CD14-positive monocyte (primary cell): ENCODE data around the gene APOBEC3A. TPM values are rescaled to one million over a fixed set of nuclear protein-coding genes. Genes with fewer than 3 reads are reported as not detected.

Source experiments
- DNase-seq, 3 donors: peaks; one replicate each; pipeline ENCODE4 v3.0.0-alpha.2; 2011 to 2022
- H2AFZ ChIP-seq: 2 replicates; pipeline ENCODE4 v1.6.0; 2012; ENCODE audit warnings: mild to moderate bottlenecking, low read depth, low read length, inconsistent platforms; ENCODE audit not compliant: insufficient read depth, poor library complexity, severe bottlenecking
- H3K27ac ChIP-seq, 2 donors: 1 replicate in 1 of 2; 2 replicates in 1 of 2; pipeline ENCODE4 v1.5.1; 2012 to 2013; ENCODE audit warnings: low read length in 2 of 2, control low read depth in 1 of 2, inconsistent platforms in 1 of 2, low read depth in 1 of 2, mild to moderate bottlenecking in 1 of 2
- H3K27me3 ChIP-seq, 2 donors: one replicate each; pipeline versions ENCODE4 v1.6.0 to v1.6.1; 2011 to 2013; ENCODE audit warnings: low read length in 2 of 2; ENCODE audit not compliant: control insufficient read depth in 2 of 2, insufficient read depth in 2 of 2
- H3K36me3 ChIP-seq, 2 donors: replicated peaks in 1 of 2; 1 replicate in 1 of 2; 2 replicates in 1 of 2; pipeline versions ENCODE4 v1.5.1 to v1.6.1; 2012 to 2013; ENCODE audit warnings: low read length in 2 of 2, control low read depth in 1 of 2, inconsistent platforms in 1 of 2, mild to moderate bottlenecking in 1 of 2; ENCODE audit not compliant: insufficient read depth in 2 of 2, control insufficient read depth in 1 of 2
- H3K4me1 ChIP-seq, 2 donors: 1 replicate in 1 of 2; 2 replicates in 1 of 2; pipeline versions ENCODE4 v1.5.1 to v1.6.1; 2012 to 2013; ENCODE audit warnings: low read length in 2 of 2, control low read depth in 1 of 2, inconsistent platforms in 1 of 2, mild to moderate bottlenecking in 1 of 2, moderate library complexity in 1 of 2; ENCODE audit not compliant: insufficient read depth in 2 of 2, control insufficient read depth in 1 of 2
- H3K4me2 ChIP-seq: replicated peaks from 2 replicates; pipeline ENCODE3; 2012; ENCODE audit warnings: low read length, moderate library complexity, mild to moderate bottlenecking; ENCODE audit not compliant: poor library complexity, severe bottlenecking; ENCODE audit errors: extremely low read depth
- H3K4me3 ChIP-seq, 3 experiments: fragments of 200-600 bp in 1 of 3; sonication (generic) in 1 of 3; replicated peaks in 1 of 3; 1 replicate in 2 of 3; 2 replicates in 1 of 3; pipeline ENCODE4 v1.5.1; 2011 to 2013; ENCODE audit warnings: low read length in 3 of 3, mild to moderate bottlenecking in 3 of 3, control low read depth in 2 of 3, low read depth in 2 of 3, inconsistent platforms in 1 of 3, moderate library complexity in 1 of 3
- H3K79me2 ChIP-seq: 2 replicates; pipeline ENCODE4 v1.6.0; 2012; ENCODE audit warnings: mild to moderate bottlenecking, control low read depth, inconsistent platforms, low read length, moderate library complexity; ENCODE audit not compliant: insufficient read depth
- H3K9ac ChIP-seq: 2 replicates; pipeline ENCODE4 v1.6.0; 2017; ENCODE audit warnings: low read length, mild to moderate bottlenecking; ENCODE audit not compliant: insufficient read depth, poor library complexity, severe bottlenecking
- H3K9me3 ChIP-seq, 2 donors: replicated peaks in 1 of 2; 1 replicate in 1 of 2; 2 replicates in 1 of 2; pipeline versions ENCODE4 v1.5.1 to v1.6.1; 2012 to 2013; ENCODE audit warnings: low read length in 2 of 2, control low read depth in 1 of 2; ENCODE audit not compliant: control insufficient read depth in 1 of 2, insufficient read depth in 1 of 2
- H4K20me1 ChIP-seq: 2 replicates; pipeline ENCODE4 v1.6.0; 2012; ENCODE audit warnings: mild to moderate bottlenecking, low read length, control low read depth, moderate library complexity; ENCODE audit not compliant: insufficient read depth
- H3K27ac Mint-ChIP-seq, 7 donors: one replicate each; pipeline ENCODE4 v1.8.0; 2020; ENCODE audit warnings: mild to moderate bottlenecking in 7 of 7, mixed read lengths in 7 of 7, moderate library complexity in 6 of 7, inconsistent platforms in 2 of 7
- H3K27me3 Mint-ChIP-seq, 3 donors: one replicate each; pipeline ENCODE4 v1.8.0; 2021 to 2022; ENCODE audit warnings: low read depth in 3 of 3, mild to moderate bottlenecking in 3 of 3, mixed read lengths in 3 of 3, moderate library complexity in 3 of 3, inconsistent platforms in 1 of 3
- H3K36me3 Mint-ChIP-seq, 2 donors: one replicate each; pipeline ENCODE4 v1.8.0; 2020; ENCODE audit warnings: mixed read lengths in 2 of 2, inconsistent platforms in 1 of 2, mild to moderate bottlenecking in 1 of 2
- H3K4me1 Mint-ChIP-seq: one replicate; pipeline ENCODE4 v1.8.0; 2020; ENCODE audit warnings: mild to moderate bottlenecking, mixed read lengths
- H3K4me3 Mint-ChIP-seq, 2 donors: one replicate each; pipeline ENCODE4 v1.8.0; 2020; ENCODE audit warnings: mild to moderate bottlenecking in 2 of 2, mixed read lengths in 2 of 2, moderate library complexity in 1 of 2
- H3K9me3 Mint-ChIP-seq, 7 donors: one replicate each; pipeline ENCODE4 v1.8.0; 2020 to 2022; ENCODE audit warnings: mixed read lengths in 7 of 7, mild to moderate bottlenecking in 6 of 7, moderate library complexity in 6 of 7, inconsistent platforms in 2 of 7
- WGBS: methylation state at CpG from one replicate; pipeline ENCODE4 v1.1.5; 2013; ENCODE audit warnings: missing lambda C conversion rate; ENCODE audit not compliant: insufficient coverage; 5-methylcytosine and 5-hydroxymethylcytosine counted together
- intact Hi-C, 2 donors: fragments of 100-400 bp; cut with micrococcal nuclease; formaldehyde crosslinking; loops; one replicate each; pipeline versions ENCODE4 v1.15.0 to v1.15.1; 2023
- polyA plus RNA-seq, 3 donors: library from polyadenylated mRNA; depleted of rRNA in 1 of 3; unstranded in 2 of 3; stranded (reverse) in 1 of 3; fragments of 300-500 nt in 2 of 3; fragments of >200 nt in 1 of 3; fragmentation: Illumina TruSeq in 2 of 3; gene quantifications; 1 replicate in 2 of 3; 2 replicates in 1 of 3; pipeline ENCODE4 v1.2.3, GENCODE V29; 2012 to 2021
- TF ChIP-seq, protein P1 (sequence below): fragments of 200-600 bp; IDR thresholded peaks from one replicate; pipeline ENCODE4 v1.8.0; 2022; ENCODE audit warnings: antibody characterized with exemption, mild to moderate bottlenecking

APOBEC3A gene
- polyA plus RNA-seq, 3 donors = 233 to 845 (median 247) TPM

DNA sequence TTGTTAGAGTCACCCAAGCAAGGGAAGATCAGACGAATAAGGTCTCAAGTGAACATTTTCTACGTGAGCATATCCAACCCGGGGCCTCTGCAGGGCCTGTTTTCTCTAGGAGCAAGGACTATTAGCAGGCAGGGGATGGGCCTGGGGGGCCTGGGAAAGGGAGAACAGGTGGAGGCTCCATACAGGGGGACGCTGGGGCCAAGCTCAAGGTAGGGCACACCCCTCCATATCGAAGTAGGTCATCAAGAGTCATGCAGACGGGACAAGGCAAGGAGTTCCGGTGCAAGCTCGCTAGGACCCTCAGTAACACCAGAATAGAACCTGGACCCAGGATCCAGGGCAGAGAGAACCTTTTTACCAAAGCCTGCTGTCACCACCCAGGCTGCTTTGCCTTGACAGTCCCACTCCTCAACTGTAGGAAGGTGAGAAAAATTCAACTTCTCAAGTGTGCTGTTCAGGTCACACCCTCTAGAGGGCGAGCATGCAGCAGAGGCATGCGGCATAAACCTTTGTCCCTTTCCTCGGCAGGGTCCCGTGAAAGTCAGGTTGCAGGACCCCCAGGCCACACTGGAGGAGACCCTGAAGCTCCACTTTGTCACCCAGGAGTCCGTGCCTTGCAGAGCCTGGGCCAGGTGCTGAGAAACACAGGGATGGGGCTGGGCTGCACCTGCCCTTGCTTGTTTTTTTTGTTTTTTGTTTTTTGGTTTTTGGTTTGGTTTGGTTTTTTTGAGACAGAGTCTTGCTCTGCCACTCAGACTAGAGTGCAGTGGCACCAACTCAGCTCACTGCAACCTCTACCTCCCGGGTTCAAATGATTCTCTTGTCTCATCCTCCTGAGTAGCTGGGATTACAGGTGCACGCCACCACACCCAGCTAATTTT lies 16.1 kb downstream of the APOBEC3A start:
- H3K27me3 Mint-ChIP-seq = peaks cover 6 to 12% (median 6%) of the 10 kb centered on the region in 3 donors
- H3K27ac Mint-ChIP-seq = peak overlapping the region in 5 of 7 donors; percentile 21 to 81 (median 69)
- no peaks in the 10 kb centered on the region for H3K36me3 ChIP-seq
- peaks cover 56% of the 10 kb centered on the region for H3K4me1 Mint-ChIP-seq
- H3K36me3 Mint-ChIP-seq = peaks cover 4 to 12% of the 10 kb centered on the region in 2 donors
- no peaks in the 10 kb centered on the region for H3K9me3 ChIP-seq
- H3K4me3 Mint-ChIP-seq = no peak overlapping the region
- H3K4me2 ChIP-seq = peak overlapping the region; percentile 9
- intact Hi-C loops = loop anchor here (2.0 to 5.0 kb wide), 2 partner anchors 36 to 47 kb away; no protein-coding TSS in a partner anchor
- H3K79me2 ChIP-seq = no peaks in the 10 kb centered on the region
- H3K4me1 ChIP-seq = peaks cover 53 to 62% of the 10 kb centered on the region in 2 donors
- no peak overlapping the region for H3K27ac ChIP-seq
- peaks cover 0 to 8% (median 2%) of the 10 kb centered on the region in 7 donors for H3K9me3 Mint-ChIP-seq
- no peaks in the 10 kb centered on the region for H4K20me1 ChIP-seq
- peak; percentile 48 to 60 (median 56) for DNase-seq
- 45% methylated on average over 13 of the region's 15 CpGs for WGBS
- H3K9ac ChIP-seq = no peak overlapping the region
- H3K27me3 ChIP-seq = no peaks in the 10 kb centered on the region
- H2AFZ ChIP-seq = no peak overlapping the region
- no peak overlapping the region for H3K4me3 ChIP-seq
- TF ChIP-seq, protein P1, sequence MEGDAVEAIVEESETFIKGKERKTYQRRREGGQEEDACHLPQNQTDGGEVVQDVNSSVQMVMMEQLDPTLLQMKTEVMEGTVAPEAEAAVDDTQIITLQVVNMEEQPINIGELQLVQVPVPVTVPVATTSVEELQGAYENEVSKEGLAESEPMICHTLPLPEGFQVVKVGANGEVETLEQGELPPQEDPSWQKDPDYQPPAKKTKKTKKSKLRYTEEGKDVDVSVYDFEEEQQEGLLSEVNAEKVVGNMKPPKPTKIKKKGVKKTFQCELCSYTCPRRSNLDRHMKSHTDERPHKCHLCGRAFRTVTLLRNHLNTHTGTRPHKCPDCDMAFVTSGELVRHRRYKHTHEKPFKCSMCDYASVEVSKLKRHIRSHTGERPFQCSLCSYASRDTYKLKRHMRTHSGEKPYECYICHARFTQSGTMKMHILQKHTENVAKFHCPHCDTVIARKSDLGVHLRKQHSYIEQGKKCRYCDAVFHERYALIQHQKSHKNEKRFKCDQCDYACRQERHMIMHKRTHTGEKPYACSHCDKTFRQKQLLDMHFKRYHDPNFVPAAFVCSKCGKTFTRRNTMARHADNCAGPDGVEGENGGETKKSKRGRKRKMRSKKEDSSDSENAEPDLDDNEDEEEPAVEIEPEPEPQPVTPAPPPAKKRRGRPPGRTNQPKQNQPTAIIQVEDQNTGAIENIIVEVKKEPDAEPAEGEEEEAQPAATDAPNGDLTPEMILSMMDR = peak; percentile 95

DNA sequence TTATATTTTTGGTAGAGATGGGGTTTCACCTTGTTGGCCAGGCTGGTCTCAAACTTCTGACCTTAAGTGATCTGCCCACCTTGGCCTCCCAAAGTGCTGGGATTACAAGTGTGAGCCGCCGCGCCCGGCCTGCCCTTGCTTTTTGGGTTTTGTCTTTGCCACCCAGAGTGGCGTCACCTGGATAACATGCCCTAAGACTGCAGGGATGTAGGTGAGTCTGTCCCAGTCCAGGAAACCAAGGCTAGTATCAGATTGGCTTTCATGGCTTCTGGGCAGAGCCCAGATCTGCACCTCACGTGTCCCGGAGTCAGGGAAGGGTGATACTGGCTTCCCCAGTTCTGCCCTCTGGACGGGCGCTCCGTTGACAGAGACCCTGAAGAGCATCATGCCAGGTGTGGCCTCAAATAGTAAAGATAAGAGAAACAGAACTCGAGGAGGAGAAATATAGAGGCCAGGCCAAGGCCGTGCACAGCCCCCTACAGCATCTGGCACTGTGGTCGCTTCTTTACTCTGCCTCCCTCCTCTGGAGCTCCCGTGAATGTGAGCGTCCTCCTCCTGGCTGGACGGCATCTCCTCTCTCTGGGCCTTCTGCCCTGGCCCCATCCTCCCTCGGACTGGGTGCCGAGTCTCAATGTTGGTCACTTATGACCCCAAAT lies 16.9 kb downstream of the APOBEC3A start:
- no peak overlapping the region for H3K4me2 ChIP-seq
- peaks cover 7 to 9% (median 8%) of the 10 kb centered on the region in 3 donors for H3K27me3 Mint-ChIP-seq
- peaks cover 0 to 8% (median 2%) of the 10 kb centered on the region in 7 donors for H3K9me3 Mint-ChIP-seq
- H3K27ac Mint-ChIP-seq = peak overlapping the region in 1 of 7 donors; percentile 35
- no peak overlapping the region for H3K27ac ChIP-seq
- no peaks in the 10 kb centered on the region for H3K36me3 ChIP-seq
- no peak overlapping the region for H3K9ac ChIP-seq
- H2AFZ ChIP-seq = no peak overlapping the region
- TF ChIP-seq, protein P1 = no peak
- H3K36me3 Mint-ChIP-seq = peaks cover 0 to 7% of the 10 kb centered on the region in 2 donors
- no peaks in the 10 kb centered on the region for H4K20me1 ChIP-seq
- peaks cover 45 to 55% of the 10 kb centered on the region in 2 donors for H3K4me1 ChIP-seq
- H3K79me2 ChIP-seq = no peaks in the 10 kb centered on the region
- H3K9me3 ChIP-seq = no peaks in the 10 kb centered on the region
- intact Hi-C loops = loop anchor here in 1 of 2 donors (5.0 kb wide), 1 partner anchor 37 kb away; no protein-coding TSS in a partner anchor
- DNase-seq = no peak
- peak overlapping the region in 1 of 2 donors; percentile 40 for H3K4me3 Mint-ChIP-seq
- 92% methylated on average over 18 of the region's 18 CpGs for WGBS
- peaks cover 52% of the 10 kb centered on the region for H3K4me1 Mint-ChIP-seq
- no peak overlapping the region for H3K4me3 ChIP-seq
- no peaks in the 10 kb centered on the region for H3K27me3 ChIP-seq
